HG03196 (cell line): ENCODE measurements around the gene SLC5A11.
"Not testable (repeated sequence)": the region's sequence is repeated elsewhere in the genome, so short reads cannot be mapped to it uniquely, and the experiment has no call there.

Experiments used
- ATAC-seq: cut with Tn5 transposase; IDR thresholded peaks from one replicate; pipeline ENCODE4 v1.9.1; 2021; ENCODE audit not compliant: unreplicated experiment

SLC5A11 gene

DNA sequence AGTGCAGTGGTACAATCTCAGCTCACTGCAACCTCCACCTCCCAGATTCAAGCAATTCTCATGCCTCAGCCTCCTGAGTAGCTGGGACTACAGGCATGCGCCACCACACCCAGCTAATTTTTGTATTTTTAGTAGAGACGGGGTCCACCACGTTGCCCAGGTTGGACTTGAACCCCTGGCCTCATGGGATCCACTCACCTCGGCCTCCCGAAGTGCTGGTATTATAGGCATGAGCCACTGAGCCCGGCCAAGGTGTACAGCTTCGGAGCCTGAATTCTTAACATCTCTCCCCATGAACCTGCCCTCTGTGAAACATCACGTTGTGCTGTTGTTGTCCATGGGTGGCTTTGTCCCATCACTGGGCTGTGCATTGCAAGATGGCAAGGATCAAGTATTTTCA, 11.1 kb downstream of the SLC5A11 start:
- not testable (repeated sequence) for ATAC-seq

DNA sequence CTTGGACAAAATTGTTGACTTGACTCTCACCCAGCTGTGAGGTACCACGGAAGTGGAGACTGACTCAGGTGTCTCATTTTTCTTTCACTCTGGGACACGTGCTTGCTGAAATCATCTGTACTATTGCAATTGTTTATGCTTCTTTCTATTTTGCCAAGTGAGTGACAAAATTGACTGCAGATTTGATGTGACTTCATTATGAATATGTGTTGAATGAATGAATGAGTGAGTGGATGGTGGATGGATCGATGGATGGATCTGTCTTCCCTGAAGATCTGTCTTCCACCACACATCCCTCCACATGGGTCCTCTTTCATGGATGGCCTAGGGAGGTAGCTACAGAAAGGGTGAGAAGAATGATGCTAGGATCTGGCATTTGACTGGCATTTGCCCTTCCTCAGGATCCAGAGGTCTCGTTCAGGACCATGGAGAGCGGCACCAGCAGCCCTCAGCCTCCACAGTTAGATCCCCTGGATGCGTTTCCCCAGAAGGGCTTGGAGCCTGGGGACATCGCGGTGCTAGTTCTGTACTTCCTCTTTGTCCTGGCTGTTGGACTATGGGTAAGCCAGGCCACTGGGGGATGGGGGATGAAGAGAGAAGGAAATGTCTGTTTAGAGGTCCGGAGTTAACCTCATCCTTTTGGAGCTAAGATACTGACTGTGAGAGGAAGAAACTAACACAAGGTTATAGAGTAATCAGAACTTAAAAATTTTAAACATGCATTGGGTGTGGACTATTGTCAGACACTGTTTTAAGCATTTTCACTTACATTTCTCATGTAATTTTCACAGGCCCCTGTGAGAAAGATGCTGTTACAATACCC, 12.7 kb downstream of the SLC5A11 start:
- ATAC-seq, result no peak

GRCh38 chr16:24861461-24861860, 15.7 kb downstream of the SLC5A11 start:
- no peak for ATAC-seq

DNA sequence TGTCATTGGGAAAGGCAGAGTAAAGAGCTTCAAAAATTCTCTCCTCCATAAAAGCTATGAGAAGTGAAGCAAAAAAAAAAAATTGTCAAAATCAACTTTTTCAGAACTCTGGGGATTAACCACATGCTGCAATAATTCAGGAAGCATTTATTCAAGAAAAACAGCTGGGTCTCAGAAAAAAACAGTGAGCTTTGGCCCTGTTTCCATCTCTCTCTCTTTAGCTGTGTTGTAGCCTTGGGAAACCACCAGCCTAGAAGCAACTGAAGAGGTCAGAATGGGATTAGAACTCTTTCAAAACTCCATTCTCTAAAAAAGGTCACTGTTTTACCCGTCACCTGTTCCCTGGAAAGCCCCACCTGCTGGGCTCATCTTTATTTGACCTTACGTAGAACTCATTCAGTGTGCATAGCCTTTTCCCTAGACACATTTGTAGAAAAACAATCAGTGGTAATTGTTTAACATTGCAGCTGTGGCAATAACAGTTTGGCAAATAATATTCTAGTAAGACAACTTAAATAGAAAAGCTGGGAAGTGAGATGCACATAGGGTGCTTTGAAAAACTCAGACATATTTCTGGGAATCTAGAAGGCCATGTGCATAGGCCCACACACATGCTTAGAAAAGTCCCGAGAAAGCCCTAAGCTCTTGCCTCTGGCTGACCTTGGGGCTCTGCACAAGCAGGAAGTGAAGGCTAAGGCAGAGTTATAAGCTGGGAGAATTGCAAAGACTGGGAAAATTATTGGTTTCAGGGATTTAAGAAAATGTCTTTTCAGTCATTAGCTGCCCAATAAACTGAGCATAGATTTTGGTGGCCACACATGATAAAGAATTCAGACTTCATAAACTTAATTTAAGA, 18.0 kb downstream of the SLC5A11 start:
- no peak for ATAC-seq

DNA sequence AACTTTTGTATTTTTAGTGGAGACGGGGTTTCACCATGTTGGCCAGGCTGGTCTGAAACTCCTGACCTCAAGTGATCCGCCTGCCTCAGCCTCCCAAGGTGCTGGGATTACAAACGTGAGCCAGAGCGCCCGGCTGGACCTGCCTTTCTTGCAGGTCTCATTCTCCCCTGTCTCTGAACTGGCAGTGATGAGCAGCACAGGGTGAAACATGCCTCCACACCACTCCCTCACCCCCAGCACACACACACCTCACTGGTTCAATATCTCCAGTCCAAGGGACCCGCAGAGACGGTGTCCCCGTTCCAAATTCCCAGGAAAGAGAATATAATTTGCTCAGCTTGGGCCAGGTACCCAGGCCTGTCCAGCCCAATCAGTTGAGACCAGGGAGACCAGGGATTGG, 23.3 kb downstream of the SLC5A11 start:
- no peak for ATAC-seq

DNA sequence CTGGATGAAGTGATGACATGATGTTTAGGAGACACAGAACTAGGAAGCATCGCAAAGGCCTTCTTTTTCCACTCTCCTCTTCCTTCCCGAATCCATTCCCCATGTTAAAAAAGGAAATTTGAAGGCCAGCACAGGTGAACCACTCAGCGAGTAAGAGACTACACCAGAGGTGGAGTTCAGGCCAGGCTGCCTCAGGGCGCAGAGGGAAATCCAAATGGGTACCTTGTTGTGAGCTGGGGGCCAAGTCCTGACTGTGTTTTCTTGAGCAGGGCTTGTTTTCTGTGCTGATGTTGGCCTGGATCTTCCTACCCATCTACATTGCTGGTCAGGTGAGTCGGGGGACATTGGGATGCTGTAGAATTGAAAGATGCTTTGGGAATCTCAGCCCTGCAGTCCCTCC, 26.1 kb downstream of the SLC5A11 start:
- no peak for ATAC-seq

GRCh38 chr16:24873028-24873427, 27.3 kb downstream of the SLC5A11 start:
- no peak for ATAC-seq

- no peak for ATAC-seq
Observed at GRCh38 chr16:24875466-24875865, 29.7 kb downstream of the SLC5A11 start.

GRCh38 chr16:24876231-24876630, 30.5 kb downstream of the SLC5A11 start:
- ATAC-seq, result no peak

DNA sequence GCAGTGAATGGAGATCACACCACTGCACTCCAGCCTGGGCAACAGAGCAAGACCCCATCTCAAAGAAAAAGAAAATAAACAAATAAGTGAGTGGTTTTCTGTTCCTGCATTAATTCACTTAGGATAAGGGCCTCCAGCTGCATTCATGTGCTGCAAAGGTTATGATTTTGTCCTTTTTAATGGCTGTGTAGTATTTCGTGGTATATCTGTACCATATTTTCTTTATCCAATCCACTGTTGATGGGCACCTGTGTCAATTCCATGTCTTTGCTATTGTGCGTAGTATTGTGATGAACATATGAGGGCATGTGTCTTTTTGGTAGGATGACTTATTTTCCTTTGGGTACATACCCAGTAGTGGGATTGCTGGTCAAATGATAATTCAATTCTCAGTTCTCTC, 33.9 kb downstream of the SLC5A11 start:
- no peak for ATAC-seq

DNA sequence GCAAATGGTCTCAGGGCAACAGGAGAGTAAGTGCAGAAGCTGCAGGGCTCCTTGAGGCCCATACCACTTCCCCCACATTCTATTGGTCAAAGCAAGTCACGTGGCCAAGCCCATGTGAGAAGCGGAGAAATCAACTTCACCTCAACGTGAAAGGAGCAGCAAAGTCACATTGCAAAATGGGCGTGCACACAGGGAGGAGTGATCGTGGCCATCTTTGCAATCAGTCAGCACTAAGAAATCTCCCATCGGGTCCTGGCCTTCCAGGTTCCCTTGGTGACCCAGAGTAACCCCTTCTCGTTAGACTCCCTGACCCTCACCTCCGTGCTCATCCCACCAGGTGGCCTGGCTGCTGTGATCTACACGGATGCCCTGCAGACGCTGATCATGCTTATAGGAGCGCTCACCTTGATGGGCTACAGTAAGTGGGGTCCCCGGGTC, 38.0 kb downstream of the SLC5A11 start:
- no peak for ATAC-seq

- ATAC-seq, result no peak
Observed at GRCh38 chr16:24887472-24887871, 41.7 kb downstream of the SLC5A11 start.

GRCh38 chr16:24890746-24891145, 45.0 kb downstream of the SLC5A11 start:
- ATAC-seq, result no peak

DNA sequence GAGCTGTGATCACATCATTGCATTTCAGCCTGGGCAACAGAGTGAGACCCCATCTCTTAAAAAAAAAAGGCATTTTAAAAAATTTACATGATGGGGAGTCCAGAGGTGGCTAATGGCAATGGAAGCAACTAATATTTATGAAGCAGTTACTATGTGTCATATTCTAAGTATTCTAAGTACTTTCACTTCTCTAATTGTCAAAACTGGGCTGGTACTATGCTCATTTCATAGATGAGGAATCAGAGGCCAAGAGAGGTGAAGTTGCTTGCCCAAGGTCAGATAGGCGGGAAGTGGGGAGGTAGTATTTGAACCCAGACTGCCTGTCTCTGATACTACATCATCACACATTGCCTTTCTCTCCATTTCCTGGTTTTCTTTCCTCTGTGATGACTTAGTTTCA, 50.7 kb downstream of the SLC5A11 start:
- no peak for ATAC-seq

- not testable (repeated sequence) for ATAC-seq
Observed at GRCh38 chr16:24897522-24897921, 51.8 kb downstream of the SLC5A11 start.

DNA sequence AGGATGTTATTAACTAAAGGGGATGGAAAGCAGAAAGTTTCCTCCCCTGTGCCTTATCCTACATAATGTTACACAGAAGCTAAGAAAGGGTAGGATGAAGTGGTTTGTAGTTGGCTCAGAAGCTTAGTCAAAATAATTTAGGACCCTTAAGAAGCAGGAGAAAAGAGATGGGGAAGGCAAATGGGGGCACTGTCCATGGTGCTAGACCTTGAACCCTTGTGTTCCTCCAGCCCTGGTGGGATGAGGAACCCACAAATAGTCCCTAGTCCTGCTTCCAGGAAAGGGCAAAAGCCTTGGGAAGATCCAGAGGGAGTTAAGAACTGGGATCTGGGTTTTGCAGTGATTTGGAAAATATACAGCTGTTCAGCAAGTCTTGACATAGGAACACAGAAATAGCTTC, 54.5 kb downstream of the SLC5A11 start:
- no peak for ATAC-seq

GRCh38 chr16:24906199-24906808, 60.5 kb downstream of the SLC5A11 start:
- ATAC-seq, result no peak

GRCh38 chr16:24906901-24907300, 61.1 kb downstream of the SLC5A11 start:
- ATAC-seq, result no peak

- no peak for ATAC-seq
Observed at GRCh38 chr16:24908716-24909115, 63.0 kb downstream of the SLC5A11 start.

DNA sequence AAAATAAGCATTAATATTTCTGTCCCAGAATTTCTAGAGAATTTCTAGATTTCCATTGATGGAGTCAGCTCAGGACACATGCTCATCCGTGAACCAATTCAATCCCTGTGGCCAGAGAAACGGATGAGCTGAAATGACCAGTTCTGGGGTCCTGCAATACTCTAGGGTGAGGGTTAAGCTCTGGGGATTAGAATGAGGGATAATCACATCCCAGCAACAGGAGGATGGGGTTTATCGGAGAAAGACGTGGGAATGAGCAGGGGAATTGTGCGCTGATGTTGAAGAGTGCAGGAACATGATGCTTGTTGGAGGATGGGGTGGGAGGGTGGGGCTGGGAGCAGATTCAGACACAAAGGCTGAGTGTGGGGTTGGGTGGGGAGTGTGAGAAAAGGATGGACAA, 64.1 kb downstream of the SLC5A11 start:
- no peak for ATAC-seq

- ATAC-seq, result no peak
Observed at GRCh38 chr16:24915019-24915418, 69.3 kb downstream of the SLC5A11 start.

DNA sequence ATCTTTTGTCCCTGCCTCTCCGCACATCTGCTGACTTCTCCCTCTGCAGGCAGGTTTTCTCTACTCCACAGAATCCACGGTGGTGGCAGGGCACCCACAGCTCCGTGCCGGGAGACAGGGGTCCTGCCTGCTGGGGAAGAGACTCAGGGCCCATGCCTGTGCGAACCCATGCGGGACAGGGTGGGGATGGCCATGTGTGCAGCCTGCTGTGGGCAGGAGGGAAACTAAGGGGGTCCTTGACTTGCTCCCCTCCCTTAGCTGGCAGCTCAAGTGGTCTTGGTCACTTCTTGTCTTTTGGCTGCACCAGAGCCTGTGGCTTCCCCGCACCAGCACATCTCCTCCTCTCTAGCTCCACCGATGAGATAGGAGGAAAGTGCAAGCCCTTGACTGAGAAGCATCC, 69.8 kb downstream of the SLC5A11 start:
- ATAC-seq, result no peak
